B cell (primary cell): ENCODE results near the gene CCT4. TPM values are rescaled to one million over a fixed set of nuclear protein-coding genes. Genes with fewer than 3 reads are reported as not detected.

Source experiments
- ATAC-seq: fragments of 200-7000 bp; cut with Tn5 transposase; one replicate; pipeline ENCODE4 v1.10.0; 2021; ENCODE audit warnings: low read depth, mild to moderate bottlenecking, moderate number of reproducible peaks, moderate library complexity
- CTCF ChIA-PET: fragments of 350-600 bp; sonication (Branson Sonifier 250); formaldehyde crosslinking; loops from one replicate; lab custom pipeline; 2021; ENCODE audit warnings: antibody characterized with exemption, inconsistent platforms; lab: Charles Lee
- POLR2A ChIA-PET: fragments of 350-600 bp; sonication (Branson Sonifier 250); formaldehyde crosslinking; loops from one replicate; lab custom pipeline; 2021; ENCODE audit warnings: antibody characterized with exemption; lab: Charles Lee
- DNase-seq: peaks from one replicate; pipeline ENCODE4 v3.0.0; 2013
- H2AFZ ChIP-seq: 2 replicates; pipeline ENCODE4 v1.6.1; 2012; ENCODE audit warnings: mild to moderate bottlenecking, low read depth, low read length; ENCODE audit not compliant: insufficient read depth, poor library complexity, severe bottlenecking
- H3K27ac ChIP-seq, 2 donors: 1 replicate in 1 of 2; 2 replicates in 1 of 2; pipeline ENCODE4 v1.5.1; 2012 to 2013; ENCODE audit warnings: low read length in 2 of 2, mild to moderate bottlenecking in 2 of 2, moderate library complexity in 1 of 2
- H3K27me3 ChIP-seq, 4 experiments: fragments of 200-600 bp in 1 of 4; sonication (generic) in 1 of 4; replicated peaks in 1 of 4; 1 replicate in 2 of 4; 2 replicates in 2 of 4; pipeline versions ENCODE4 v1.6.1 to v1.7.0; 2013 to 2016; ENCODE audit warnings: low read length in 3 of 4, mild to moderate bottlenecking in 2 of 4, mixed read lengths in 1 of 4, moderate library complexity in 1 of 4; ENCODE audit not compliant: insufficient read depth in 4 of 4, control insufficient read depth in 3 of 4; ENCODE audit errors: control extremely low read depth in 1 of 4
- H3K36me3 ChIP-seq, 2 experiments: replicated peaks in 1 of 2; 1 replicate in 1 of 2; 2 replicates in 1 of 2; pipeline versions ENCODE4 v1.6.1 to v1.7.1; 2013; ENCODE audit warnings: low read length in 1 of 2; ENCODE audit not compliant: insufficient read depth in 2 of 2, control insufficient read depth in 1 of 2; ENCODE audit errors: control extremely low read depth in 1 of 2, extremely low read depth in 1 of 2
- H3K4me1 ChIP-seq, 2 donors: fragments of 200-600 bp in 1 of 2; sonication (generic) in 1 of 2; 1 replicate in 1 of 2; 2 replicates in 1 of 2; pipeline versions ENCODE4 v1.5.1 to v1.6.1; 2013 to 2017; ENCODE audit warnings: low read length in 2 of 2; ENCODE audit not compliant: control insufficient read depth in 2 of 2, insufficient read depth in 2 of 2
- H3K4me2 ChIP-seq: replicated peaks from 2 replicates; pipeline ENCODE3; 2012; ENCODE audit warnings: mild to moderate bottlenecking, low read depth, low read length; ENCODE audit not compliant: poor library complexity, severe bottlenecking
- H3K4me3 ChIP-seq, 5 experiments: fragments of 200-600 bp in 1 of 5; sonication (generic) in 1 of 5; 1 replicate in 3 of 5; 2 replicates in 2 of 5; pipeline versions ENCODE4 v1.5.1 to v1.7.0; 2011 to 2016; ENCODE audit warnings: low read length in 4 of 5, mild to moderate bottlenecking in 4 of 5, low read depth in 2 of 5, control low read depth in 1 of 5, moderate library complexity in 1 of 5; ENCODE audit not compliant: insufficient read depth in 1 of 5; ENCODE audit errors: control extremely low read depth in 1 of 5, extremely low read depth in 1 of 5
- H3K79me2 ChIP-seq: fragments of 200-600 bp; sonication (generic); one replicate; pipeline ENCODE4 v1.6.0; 2016; ENCODE audit warnings: low read length; ENCODE audit not compliant: control insufficient read depth, insufficient read depth
- H3K9ac ChIP-seq: fragments of 200-600 bp; sonication (generic); 2 replicates; pipeline ENCODE4 v1.6.1; 2017; ENCODE audit warnings: mild to moderate bottlenecking, low read length, moderate library complexity
- H3K9me3 ChIP-seq, 3 donors: one replicate each; pipeline versions ENCODE4 v1.6.1 to v1.7.1; 2013; ENCODE audit warnings: low read length in 2 of 3; ENCODE audit not compliant: control insufficient read depth in 2 of 3, insufficient read depth in 1 of 3; ENCODE audit errors: control extremely low read depth in 1 of 3
- H4K20me1 ChIP-seq: 2 replicates; pipeline ENCODE4 v1.6.0; 2012; ENCODE audit warnings: mild to moderate bottlenecking, low read length; ENCODE audit not compliant: insufficient read depth, control insufficient read depth, poor library complexity, severe bottlenecking
- H3K27ac Mint-ChIP-seq: one replicate; pipeline ENCODE4 v1.8.0; 2021; ENCODE audit warnings: mixed read lengths
- H3K27me3 Mint-ChIP-seq: one replicate; pipeline ENCODE4 v1.8.0; 2021; ENCODE audit warnings: mixed read lengths
- H3K4me1 Mint-ChIP-seq: one replicate; pipeline ENCODE4 v1.8.0; 2021; ENCODE audit warnings: mixed read lengths
- H3K4me3 Mint-ChIP-seq: one replicate; pipeline ENCODE4 v1.8.0; 2021; ENCODE audit warnings: mixed read lengths
- H3K9me3 Mint-ChIP-seq: one replicate; pipeline ENCODE4 v1.8.0; 2022; ENCODE audit warnings: mixed read lengths; ENCODE audit not compliant: insufficient read depth
- EZH2 ChIP-seq: IDR thresholded peaks from 2 replicates; pipeline ENCODE4 v1.6.1; 2012; ENCODE audit warnings: borderline replicate concordance, low read depth, mild to moderate bottlenecking, moderate library complexity, low read length; ENCODE audit not compliant: insufficient read depth, poor library complexity, severe bottlenecking
- WGBS: methylation state at CpG from one replicate; pipeline ENCODE4 v1.1.5; 2013; ENCODE audit warnings: missing lambda C conversion rate; ENCODE audit not compliant: insufficient coverage; 5-methylcytosine and 5-hydroxymethylcytosine counted together
- intact Hi-C: fragments of 100-400 bp; cut with micrococcal nuclease; formaldehyde crosslinking; loops from one replicate; pipeline ENCODE4 v1.10.0; 2022
- polyA plus RNA-seq: library from polyadenylated mRNA; depleted of rRNA; stranded (reverse); fragments of >200 nt; gene quantifications from 2 replicates; pipeline ENCODE4 v1.2.3, GENCODE V29; 2012
- total RNA-seq, 2 donors: library from RNA; stranded (reverse); fragments of 120-200 nt in 1 of 2; gene quantifications; 1 replicate in 1 of 2; 2 replicates in 1 of 2; pipeline versions ENCODE4 v1.2.3 to v1.2.4, GENCODE V29; 2013 to 2022
- TF ChIP-seq, protein P1 (sequence below): fragments of 200-600 bp; IDR thresholded peaks from one replicate; pipeline ENCODE4 v1.8.0; 2022; ENCODE audit warnings: antibody characterized with exemption, mild to moderate bottlenecking

The CCT4 gene
- total and polyA plus RNA-seq, 2 donors (not counting 1 experiment from before 2014, with no cell fraction given) = 31.2 to 88.0 TPM

DNA sequence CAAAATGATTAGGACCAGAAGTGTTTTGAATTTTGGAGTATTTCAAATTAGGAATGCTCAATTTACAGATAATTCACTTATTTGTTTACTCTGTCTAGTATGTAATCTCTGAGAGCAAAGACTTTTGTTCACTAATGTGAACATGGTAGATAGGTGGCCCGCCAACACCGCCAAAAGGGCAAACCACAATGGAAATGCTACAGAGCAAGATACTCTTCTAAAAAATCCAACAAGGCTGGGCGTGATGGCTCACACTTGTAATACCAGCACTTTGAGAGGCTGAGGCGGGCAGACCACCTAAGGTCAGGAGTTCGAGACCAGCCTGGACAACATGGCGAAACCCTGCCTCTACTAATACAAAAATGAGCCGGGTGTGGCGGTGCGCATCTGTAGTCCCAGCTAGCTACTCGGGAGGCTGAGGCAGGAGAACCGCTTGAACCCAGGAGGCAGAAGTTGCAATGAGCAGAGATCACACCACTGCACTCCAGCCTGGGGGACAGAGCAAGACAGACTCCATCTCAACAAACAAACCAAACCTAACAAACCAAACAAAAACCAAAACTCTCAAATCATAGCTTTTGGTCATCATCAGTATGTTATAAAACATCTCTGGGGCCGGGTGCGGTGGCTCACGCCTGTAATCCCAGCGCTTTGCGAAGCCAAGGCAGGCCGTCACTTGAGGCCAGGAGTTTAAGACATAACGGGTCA lies 2.4 kb downstream of the CCT4 start:
- 91% methylated on average over 15 of the region's 18 CpGs for WGBS

More for the DNA sequence above, 2.4 kb downstream of the CCT4 start:
- Histone ChIP-seq H3K27me3 (no peaks in the 10 kb centered on the region), H2AFZ (no peak overlapping the region), H3K4me2 (no peak overlapping the region), H4K20me1 (peaks cover 19% of the 10 kb centered on the region), H3K79me2 (peaks cover 31% of the 10 kb centered on the region), H3K9me3 (no peaks in the 10 kb centered on the region), H3K4me3 (no peak overlapping the region), H3K4me1 (peaks cover 11 to 25% of the 10 kb centered on the region in 2 donors), H3K36me3 (peaks cover 4 to 33% of the 10 kb centered on the region in 2 experiments), H3K9ac (no peak overlapping the region), H3K27ac (no peak overlapping the region)
- H3K9me3 Mint-ChIP-seq = no peaks in the 10 kb centered on the region
- no peak for ATAC-seq
- H3K4me3 Mint-ChIP-seq = peak overlapping the region; percentile 8
- intact Hi-C loops = loop anchor here (10.0 kb wide), 3 partner anchors 351 to 1131 kb away; partner anchors contain the start of genes PAPOLG and XPO1
- no peak for DNase-seq
- TF ChIP-seq EZH2 = no peak
- TF ChIP-seq, protein P1, sequence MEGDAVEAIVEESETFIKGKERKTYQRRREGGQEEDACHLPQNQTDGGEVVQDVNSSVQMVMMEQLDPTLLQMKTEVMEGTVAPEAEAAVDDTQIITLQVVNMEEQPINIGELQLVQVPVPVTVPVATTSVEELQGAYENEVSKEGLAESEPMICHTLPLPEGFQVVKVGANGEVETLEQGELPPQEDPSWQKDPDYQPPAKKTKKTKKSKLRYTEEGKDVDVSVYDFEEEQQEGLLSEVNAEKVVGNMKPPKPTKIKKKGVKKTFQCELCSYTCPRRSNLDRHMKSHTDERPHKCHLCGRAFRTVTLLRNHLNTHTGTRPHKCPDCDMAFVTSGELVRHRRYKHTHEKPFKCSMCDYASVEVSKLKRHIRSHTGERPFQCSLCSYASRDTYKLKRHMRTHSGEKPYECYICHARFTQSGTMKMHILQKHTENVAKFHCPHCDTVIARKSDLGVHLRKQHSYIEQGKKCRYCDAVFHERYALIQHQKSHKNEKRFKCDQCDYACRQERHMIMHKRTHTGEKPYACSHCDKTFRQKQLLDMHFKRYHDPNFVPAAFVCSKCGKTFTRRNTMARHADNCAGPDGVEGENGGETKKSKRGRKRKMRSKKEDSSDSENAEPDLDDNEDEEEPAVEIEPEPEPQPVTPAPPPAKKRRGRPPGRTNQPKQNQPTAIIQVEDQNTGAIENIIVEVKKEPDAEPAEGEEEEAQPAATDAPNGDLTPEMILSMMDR = no peak
- peak overlapping the region; percentile 26 for H3K27ac Mint-ChIP-seq
- ChIA-PET POLR2A (no interaction called here), CTCF (interaction anchor here (0.8 kb wide), 1 partner anchor 15 kb away, joined by 4 read pairs; no protein-coding TSS in a partner anchor)
- peaks cover 32% of the 10 kb centered on the region for H3K4me1 Mint-ChIP-seq
- no peaks in the 10 kb centered on the region for H3K27me3 Mint-ChIP-seq
